GM18520 (cell line): ENCODE measurements around the gene HABP2.

Experiments
- ATAC-seq: cut with Tn5 transposase; IDR thresholded peaks from one replicate; pipeline ENCODE4 v1.9.1; 2021; ENCODE audit not compliant: unreplicated experiment

Gene HABP2

DNA sequence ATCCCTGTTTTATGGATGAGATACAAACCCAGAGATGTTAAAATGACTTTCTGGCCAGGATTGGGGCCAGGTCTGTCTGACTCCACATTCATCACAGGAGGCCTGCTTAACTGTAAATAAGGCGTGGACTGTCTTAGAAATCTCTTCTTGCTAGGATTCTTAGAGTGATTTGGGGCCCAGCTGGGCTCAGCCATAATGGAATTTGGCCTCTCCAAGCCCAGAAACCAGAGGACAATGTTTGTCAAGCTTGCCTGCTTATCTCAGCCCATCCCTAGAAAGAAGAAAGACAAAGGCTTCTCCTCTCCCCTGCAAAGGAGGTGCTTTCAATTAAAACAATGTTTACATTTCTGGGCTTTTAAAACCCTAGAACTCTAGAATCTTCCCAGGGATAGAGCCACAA lies 2.9 kb downstream of the HABP2 start:
- no peak for ATAC-seq

- no peak for ATAC-seq
Measured at GRCh38 chr10:113557424-113557862, 4.6 kb downstream of the HABP2 start.

GRCh38 chr10:113557903-113558321 lies 5.1 kb downstream of the HABP2 start:
- no peak for ATAC-seq

GRCh38 chr10:113560071-113560470 lies 7.2 kb downstream of the HABP2 start:
- no peak for ATAC-seq

GRCh38 chr10:113561214-113561613 lies 8.4 kb downstream of the HABP2 start:
- no peak for ATAC-seq

- no peak for ATAC-seq
Measured at GRCh38 chr10:113562069-113562468, 9.2 kb downstream of the HABP2 start.

DNA sequence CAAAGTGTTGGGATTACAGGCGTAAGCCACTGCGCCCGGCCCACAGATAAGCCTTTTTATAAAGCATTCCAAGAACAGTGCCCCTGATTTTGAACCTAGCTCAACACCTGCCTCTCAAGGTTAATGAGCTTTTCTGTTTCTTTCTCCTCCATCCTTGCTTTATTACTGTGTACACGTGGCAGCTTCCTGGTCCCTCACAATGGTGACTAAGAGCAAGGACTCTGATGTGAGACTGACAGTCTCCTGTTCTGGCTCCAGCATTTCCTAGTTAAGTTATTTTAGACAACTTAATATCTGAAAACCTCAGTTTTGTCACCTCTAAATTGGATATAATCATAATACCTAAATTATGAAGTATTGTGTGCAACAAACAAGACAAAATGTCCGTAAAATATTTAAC lies 9.9 kb downstream of the HABP2 start:
- no peak for ATAC-seq

DNA sequence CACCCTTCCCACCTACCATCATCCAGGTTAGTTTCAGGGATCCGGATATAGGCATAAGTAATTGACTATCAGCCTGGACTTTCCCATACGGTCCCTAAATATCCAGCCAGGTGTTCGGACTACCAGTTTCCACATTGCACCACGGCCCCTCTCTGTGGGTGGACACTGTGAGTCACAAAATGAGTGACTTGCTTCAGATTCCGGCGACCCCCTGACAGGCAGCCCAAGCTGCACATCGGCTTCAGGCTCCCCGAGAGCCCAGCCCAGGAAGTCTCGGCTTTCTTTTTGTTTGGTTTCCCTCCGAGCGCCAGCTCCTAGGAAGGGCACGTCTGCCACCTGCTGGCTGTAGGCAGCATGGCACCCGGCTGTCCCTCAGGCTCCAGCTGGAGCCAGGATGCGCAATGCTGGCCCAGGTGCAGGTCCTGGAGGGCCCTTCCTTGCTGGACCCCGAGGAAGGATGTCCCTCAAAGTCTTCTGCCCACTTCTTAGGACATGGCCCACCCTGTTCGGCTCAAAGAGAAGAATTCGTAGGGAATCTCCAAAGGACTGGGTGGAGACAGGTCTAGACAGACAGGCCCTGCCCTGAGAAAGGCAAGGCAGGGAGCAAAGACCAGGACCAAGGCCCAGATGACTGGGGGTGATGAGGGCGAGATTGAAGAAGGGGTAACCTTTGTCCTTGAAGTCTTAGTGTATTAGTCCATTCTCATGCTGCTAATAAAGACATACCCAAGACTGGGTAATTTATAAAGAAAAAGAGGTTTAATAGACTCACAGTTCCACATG lies 10.6 kb downstream of the HABP2 start:
- ATAC-seq, result peak; percentile 82

DNA sequence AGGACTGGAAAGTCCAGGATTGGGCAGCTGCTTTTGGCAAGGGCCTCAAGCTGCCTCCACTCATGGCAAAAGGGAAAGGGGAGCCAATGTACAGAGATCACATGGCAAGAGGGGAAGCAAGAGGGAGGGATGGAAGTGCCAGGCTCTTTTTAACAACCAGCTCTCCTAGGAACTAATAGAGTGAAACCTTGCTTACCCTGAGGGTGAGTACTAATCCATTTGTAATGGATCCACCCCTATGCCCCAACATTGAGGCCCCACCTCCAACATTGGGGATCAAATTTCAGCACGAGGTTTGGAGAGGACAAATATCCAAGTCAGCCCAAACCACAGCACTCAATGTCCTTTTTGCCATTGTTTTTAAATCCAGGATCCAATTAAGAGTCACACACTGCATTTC lies 12.5 kb downstream of the HABP2 start:
- no peak for ATAC-seq

DNA sequence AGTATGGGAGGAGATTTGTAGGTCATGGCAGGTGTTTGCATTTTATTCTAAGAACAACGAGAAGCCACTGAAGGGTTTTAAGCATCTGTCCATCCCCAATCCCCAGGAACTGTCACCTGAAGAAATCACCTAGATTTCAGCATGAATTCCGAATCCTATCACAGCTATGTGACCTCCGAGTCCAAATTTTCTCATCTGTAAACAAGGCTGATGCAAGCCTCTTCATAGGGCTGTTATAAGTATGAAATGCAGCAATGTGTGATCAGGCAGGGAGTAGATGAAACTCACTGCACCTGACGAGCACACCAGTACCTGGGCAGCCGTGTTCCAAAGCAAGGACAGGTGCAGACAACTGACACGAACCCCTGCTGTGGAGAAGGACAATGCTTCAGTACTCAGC lies 14.0 kb downstream of the HABP2 start:
- no peak for ATAC-seq

- no peak for ATAC-seq
Measured at GRCh38 chr10:113569576-113569975, 16.7 kb downstream of the HABP2 start.

- no peak for ATAC-seq
Measured at GRCh38 chr10:113572520-113573290, 19.9 kb downstream of the HABP2 start.

GRCh38 chr10:113573368-113573767 lies 20.5 kb downstream of the HABP2 start:
- ATAC-seq, result no peak

- ATAC-seq, result no peak
Measured at GRCh38 chr10:113576852-113577251, 24.0 kb downstream of the HABP2 start.

DNA sequence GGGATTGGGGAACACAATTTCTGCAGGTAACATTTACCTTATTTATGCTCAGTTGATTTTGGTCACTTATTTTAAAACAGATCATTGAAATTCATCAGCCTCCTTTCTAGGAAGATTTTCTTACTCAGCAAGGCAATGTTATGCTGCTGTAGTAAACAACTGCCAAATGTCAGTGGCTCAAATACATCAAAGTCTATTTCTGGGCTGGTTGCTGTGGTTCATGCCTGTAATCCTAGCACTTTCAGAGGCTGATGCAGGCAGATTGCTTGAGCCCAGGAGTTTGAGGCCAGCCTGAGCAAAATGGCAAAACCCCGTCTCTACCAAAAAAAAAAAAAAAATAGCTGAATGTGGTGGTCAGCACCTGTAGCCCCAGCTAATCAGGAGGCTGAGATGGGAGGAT lies 25.9 kb downstream of the HABP2 start:
- no peak for ATAC-seq

- no peak for ATAC-seq
Measured at GRCh38 chr10:113581092-113581491, 28.2 kb downstream of the HABP2 start.

DNA sequence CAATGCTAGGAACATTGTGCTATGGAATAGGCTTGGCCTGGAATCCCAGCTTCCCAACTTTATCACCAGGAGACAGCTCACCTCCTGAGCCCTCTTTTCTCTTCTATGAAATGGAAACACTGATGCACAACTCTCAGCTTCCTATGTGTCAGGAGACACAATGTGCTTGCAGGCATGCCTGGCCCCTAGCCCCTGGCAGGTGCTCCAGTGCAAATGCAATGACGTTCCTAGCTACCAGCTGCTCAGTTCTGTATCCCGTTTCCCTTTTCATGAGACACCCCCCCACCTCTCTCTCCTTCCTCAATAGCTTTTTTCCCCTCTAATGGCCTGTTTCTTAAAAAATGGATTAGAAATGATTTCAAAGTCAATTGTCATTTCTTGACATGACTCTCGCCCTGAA lies 30.7 kb downstream of the HABP2 start:
- no peak for ATAC-seq

GRCh38 chr10:113585949-113586348 lies 33.1 kb downstream of the HABP2 start:
- ATAC-seq, result peak; percentile 67

DNA sequence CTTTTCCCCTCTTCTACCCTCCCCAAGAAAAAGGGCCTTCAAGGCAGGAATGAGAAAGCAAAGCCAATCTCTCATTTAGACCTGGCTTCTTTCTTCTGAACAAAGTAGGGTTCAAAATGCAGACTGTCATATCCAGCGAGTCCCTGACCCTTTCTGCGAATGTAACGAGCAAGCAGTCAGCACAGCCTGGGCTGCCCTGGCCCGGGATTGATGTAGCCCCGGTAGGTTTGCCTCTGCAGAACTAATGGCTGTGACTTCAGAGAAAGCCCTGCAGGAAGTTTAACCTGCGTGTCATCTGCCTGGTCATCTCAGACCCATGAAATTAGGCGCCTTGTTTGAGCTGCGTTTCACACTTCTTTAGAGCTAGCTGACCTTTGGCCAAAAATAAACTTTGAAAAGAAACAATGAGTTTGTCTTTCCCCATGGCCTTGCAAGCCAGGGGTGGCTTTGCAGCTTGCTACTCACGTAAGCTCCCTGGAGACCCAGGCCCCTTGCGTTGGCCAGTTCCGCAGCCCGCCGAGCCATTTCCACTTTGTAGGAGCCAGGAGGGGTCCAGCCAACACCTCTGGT lies 36.4 kb downstream of the HABP2 start:
- no peak for ATAC-seq

DNA sequence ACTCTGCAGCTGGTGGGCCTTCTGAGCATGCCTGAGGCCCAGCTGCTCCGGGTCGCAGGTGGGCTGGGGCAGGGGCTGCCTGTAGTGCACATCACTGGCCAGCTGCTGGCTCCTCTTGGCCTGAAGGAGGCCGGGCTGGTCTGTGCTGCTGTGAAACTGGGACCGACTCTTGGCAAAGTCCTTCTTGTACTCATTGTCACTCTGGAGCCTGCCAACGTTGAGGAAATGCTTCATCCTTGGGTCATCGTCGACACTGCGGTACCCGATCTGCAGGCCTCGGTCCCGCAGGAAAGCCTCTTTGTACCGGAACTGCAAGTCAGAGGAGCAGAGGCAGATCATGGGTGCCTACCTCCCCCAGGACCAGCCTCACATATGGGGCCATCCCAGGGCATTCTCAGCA lies 37.7 kb downstream of the HABP2 start:
- ATAC-seq, result no peak

DNA sequence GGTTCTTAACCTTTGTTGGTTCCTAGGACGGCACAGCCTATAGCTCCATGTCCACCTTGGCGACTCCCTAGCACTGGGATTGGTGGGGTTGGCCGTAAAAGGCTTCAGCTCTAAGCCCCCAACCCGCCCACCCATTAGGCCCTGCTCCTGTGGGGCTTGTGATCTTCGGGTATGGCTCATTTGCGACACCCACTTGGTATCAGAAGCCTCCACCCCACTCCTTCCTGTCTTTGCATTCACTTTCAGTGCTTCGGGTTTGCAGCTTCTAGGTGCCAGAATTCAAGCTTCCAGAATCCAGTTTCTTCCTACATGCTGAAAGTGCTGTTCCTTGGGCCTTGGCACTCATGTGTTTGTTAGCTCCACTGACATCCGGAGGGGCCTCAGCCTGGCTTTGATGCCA lies 39.5 kb downstream of the HABP2 start:
- no peak for ATAC-seq

- ATAC-seq, result no peak
Measured at GRCh38 chr10:113594652-113595051, 41.8 kb downstream of the HABP2 start.
